HG02973 (cell line): ENCODE measurements around the gene ALOX5.
"Not testable (repeated sequence)": the region's sequence is repeated elsewhere in the genome, so short reads cannot be mapped to it uniquely, and the experiment has no call there.

Source experiments
- ATAC-seq: cut with Tn5 transposase; IDR thresholded peaks from one replicate; pipeline ENCODE4 v1.9.1; 2021; ENCODE audit warnings: moderate library complexity; ENCODE audit not compliant: unreplicated experiment

The ALOX5 gene

GRCh38 chr10:45461034-45461433 lies 87.0 kb downstream of the ALOX5 start:
- peak; percentile 58 for ATAC-seq

- no peak for ATAC-seq
Observed at GRCh38 chr10:45463244-45464116, 89.5 kb downstream of the ALOX5 start.

DNA sequence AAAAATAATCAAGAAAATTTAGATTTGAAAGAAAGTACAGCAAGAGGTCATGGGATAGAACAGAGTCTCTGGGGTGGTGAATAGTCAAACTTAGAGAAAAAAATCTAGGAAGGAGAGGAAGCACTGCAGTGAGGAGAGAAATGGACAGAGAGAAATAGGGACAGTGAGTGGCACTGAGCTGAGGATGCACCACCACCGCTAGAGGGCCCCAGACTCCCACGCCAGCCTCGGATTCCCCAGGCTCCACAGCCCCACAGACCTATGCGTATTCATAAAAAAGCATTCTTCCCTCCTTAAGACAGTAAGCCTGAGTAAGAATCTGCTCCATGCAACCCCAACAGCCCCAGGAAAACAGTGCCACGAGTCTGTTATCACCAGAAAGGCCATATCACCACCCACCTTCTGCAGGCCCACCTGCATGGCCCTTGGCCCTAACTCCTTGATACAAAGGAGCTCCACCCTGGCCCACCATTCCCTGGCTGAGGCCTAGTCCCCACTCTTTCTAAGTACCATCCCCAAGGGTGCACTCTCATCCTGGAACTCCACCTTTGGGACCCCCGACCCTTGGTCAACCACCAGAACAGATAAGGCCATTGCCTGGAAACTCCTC lies 91.0 kb downstream of the ALOX5 start:
- ATAC-seq = peak; percentile 43

GRCh38 chr10:45466784-45467183 lies 92.8 kb downstream of the ALOX5 start:
- no peak for ATAC-seq

DNA sequence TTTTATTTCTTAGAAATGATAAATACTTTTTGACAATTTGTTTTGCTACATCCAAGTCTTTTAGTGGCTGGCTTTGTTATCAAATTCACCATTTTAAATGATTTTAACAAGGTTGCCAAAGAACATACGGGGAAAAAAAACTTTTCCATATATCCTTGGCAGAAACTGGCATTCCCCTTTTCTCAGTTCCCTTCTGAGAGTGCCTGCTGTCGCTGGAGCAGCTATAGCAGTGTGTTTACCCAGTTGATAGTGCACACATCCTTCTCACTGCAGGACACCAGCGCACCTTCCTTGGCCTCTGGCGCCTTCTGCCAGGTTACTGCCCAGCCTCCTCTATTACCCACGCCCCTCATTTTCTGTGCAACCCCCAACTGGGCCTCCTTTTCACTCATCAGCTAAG lies 94.1 kb downstream of the ALOX5 start:
- ATAC-seq = no peak

GRCh38 chr10:45470098-45471012 lies 96.3 kb downstream of the ALOX5 start:
- ATAC-seq = no peak

DNA sequence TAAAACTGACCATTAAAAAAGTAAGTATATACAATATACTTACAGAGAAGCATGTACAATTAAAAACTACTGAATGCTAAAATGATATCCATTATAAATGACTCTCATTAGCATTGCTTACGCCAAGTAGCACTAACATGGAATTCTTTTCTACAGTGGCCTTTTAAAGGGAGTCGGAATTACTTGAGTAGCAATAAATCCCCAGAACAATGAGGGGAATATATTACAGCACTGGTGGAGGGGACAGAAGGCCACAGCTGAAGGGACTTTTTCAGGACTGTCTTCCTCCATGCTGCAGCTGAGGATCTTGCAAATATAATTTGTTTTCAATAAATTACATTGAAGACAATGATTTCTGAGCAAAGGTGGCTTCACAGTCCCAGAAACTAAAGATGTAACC lies 97.0 kb downstream of the ALOX5 start:
- ATAC-seq = no peak

- no peak for ATAC-seq
Observed at GRCh38 chr10:45471531-45472310, 97.7 kb downstream of the ALOX5 start.

- no peak for ATAC-seq
Observed at GRCh38 chr10:45473126-45473525, 99.1 kb downstream of the ALOX5 start.

GRCh38 chr10:45476559-45476958 lies 102.5 kb downstream of the ALOX5 start:
- ATAC-seq = no peak

- ATAC-seq = no peak
Observed at GRCh38 chr10:45480294-45480693, 106.3 kb downstream of the ALOX5 start.

DNA sequence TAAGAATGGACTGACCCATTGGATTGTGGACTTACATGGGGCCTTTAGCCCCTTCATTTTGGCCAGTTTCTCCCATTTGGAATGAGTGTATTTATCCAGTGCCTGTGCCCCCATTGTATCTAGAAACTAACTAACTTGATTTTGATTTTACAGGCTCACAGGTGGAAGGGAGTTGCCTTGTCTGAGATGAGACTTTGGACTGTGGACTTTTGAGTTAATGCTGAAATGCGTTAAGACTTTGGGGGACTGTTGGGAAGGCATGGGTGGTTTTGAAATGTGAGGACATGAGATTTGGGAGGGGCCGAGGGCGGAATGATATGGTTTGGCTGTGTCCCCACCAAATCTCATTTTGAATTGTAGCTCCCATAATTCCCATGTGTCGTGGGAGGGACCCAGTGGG lies 107.1 kb downstream of the ALOX5 start:
- not testable (repeated sequence) for ATAC-seq

GRCh38 chr10:45483002-45483401 lies 109.0 kb downstream of the ALOX5 start:
- no peak for ATAC-seq

DNA sequence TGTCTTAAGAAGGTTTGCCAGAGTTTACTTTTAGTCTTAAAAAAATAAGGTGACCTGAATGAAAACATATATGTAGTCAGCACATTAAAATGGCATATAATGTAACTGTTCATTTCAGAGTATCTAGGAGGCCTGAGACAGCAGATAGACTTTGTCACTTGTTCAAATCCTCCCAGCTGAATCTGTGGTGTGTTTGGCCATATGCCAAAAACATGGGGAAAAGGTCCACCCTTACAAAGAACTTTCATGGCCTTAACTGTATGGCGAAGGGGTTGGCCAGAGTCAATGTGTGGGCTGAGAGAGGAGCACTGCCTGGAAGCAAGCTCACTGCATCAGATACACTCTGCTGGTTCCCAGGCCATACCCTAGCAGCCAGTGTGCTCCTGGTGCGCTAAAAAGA lies 113.7 kb downstream of the ALOX5 start:
- no peak for ATAC-seq

DNA sequence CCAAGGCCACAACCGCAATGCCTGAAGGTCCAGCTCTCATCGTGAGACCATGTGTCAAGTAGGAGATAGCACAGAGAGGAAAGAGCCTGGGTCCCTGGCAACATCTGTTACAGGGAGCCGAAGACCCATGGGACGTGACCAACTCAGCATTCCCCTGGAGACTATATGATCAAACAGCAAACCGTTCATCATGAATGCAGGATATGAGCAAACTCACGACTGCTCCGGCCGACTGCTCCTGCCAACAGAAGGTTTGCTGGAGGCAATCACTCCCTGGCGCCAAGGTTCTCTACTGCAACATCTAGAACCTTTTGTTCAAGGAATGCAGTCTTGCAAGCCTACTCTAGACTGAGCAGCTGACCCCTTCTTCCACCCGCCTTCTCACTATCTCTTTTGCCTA lies 114.3 kb downstream of the ALOX5 start:
- ATAC-seq = no peak

DNA sequence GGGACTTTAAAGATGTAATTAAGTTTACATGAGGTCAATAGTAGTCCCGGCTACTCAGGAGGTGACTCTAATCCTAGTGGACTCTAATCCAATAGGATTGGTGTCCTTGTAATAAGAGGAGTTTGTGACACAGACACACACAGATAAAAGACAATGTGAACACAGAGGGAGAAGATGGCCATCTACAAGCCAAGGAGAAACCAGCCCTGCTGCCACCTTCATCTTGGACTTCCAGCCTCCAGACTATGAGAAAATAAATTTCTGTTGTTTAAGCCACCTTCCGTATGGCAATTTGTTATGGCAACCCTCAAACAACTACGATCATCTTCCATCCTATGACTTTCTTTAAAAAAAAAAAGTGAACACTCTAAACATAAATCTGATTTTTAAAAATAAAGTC lies 116.3 kb downstream of the ALOX5 start:
- no peak for ATAC-seq

DNA sequence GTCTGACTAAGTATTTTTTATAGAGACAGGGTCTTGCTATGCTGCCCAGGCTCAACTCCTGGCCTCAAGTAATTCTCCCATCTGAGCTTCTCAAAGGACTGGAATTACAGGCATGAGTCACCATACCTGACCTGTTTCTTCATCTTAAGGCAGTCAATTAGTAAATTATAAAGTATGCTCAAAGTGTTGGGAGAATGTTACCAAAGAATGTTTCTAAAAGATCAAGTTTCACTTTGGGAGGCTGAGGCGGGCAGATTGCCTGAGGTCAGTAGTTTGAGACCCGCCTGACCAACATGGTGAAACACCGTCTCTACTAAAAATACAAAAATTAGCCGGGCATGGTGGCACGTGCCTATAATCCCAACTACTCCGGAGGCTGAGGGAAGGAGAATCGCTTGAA lies 117.0 kb downstream of the ALOX5 start:
- no peak for ATAC-seq
